OCI-LY1 (cell line): ENCODE measurements around the gene HS1BP3.

ENCODE experiments used
- CTCF ChIP-seq: fragments of 200-600 bp; sonication (generic), shearing (Covaris generic); IDR thresholded peaks from 2 replicates; pipeline ENCODE4 v1.5.1; 2017; ENCODE audit warnings: mild to moderate bottlenecking, antibody characterized with exemption, low read length, moderate library complexity, mixed read lengths
- EZH2 ChIP-seq: fragments of 200-600 bp; sonication (generic), shearing (Covaris generic); IDR thresholded peaks from 2 replicates; pipeline ENCODE4 v1.8.0; 2017; ENCODE audit warnings: borderline replicate concordance, mixed run types, mild to moderate bottlenecking, antibody characterized with exemption, low read length, moderate library complexity, mixed read lengths

GRCh38 chr2:20599001-20599600, 51.8 kb downstream of the HS1BP3 start:
- TF ChIP-seq EZH2 (no peak), CTCF (no peak)
